Esophagus mucosa (tissue), 1 donor: ENCODE results near the gene KCNJ1. TPM values are rescaled to one million over a fixed set of nuclear protein-coding genes. Genes with fewer than 3 reads are reported as not detected.

Experiments
- ATAC-seq: fragments of 200-7000 bp; cut with Tn5 transposase; one replicate; pipeline ENCODE4 v1.9.1; 2020
- total RNA-seq: library from RNA; stranded (reverse); gene quantifications from one replicate; pipeline ENCODE4 v1.2.4, GENCODE V29; 2023
- donor health status: DM: yes; HTN: yes; CAD: no.

KCNJ1 gene
- total RNA-seq, 1 donor from 2014 or later: not detected

DNA sequence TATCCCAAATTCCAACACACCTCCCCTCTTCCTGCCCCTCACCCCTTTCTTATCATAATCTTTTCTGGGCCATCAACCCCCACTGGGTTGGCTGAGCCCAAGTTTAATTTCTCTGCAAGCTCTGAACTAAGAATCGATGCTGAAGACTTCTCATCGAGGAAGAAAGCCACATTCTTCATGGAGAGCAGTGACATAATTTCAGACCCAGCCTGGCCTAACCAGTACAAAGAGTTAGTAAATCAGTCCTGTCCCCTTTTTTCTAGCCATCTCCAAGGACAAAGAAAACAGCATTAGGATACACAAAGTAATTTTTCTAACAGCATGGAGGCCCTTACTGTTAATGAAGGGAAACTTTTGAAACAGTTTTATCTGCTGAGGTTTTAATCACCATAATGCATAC is 45.0 kb downstream of the KCNJ1 start:
- ATAC-seq: no peak

- ATAC-seq: no peak
Measured at GRCh38 chr11:128821556-128821955, 45.5 kb downstream of the KCNJ1 start.

GRCh38 chr11:128819198-128819597 is 47.9 kb downstream of the KCNJ1 start:
- ATAC-seq: no peak

DNA sequence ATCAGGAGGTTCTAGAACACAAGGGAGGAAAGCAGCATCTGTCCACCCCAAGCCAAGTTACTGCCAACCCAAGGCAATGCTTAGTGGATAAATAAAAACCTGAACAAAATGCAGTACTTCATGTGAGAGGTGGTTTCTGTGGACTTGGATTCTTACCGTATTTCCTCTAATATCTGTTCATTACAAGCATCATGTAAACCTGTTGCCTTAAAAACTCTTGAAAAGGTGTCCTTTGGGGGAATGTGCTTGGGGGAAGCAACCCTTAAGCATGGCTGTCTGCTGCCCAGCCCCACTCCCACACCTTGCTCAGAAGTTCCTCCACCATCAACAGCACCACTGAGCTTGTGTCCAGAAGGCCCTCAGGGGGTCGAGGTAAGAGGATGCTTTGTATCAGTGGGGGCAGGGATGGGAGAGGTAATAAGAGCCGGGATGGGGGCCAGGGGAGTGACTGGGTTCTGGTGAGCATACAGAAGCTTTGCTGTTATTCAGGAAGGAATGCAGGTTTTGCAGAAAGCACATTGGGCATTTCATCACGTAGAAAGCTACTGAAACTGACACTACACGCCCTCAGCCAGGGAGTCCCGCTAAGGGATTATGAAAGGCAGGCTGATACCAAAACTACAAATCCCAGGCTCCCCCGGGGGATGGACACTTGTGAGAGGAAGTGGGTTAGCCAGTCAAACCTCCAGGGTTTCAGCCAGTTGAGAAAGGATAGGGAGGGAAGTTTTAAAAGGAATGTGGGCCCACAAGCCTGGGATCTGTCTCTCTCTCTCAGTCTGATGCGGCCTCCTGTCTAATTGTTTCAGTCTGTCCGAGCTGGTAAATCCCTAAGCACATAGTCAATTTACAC is 52.0 kb downstream of the KCNJ1 start:
- no peak for ATAC-seq

GRCh38 chr11:128813729-128814128 is 53.4 kb downstream of the KCNJ1 start:
- no peak for ATAC-seq

GRCh38 chr11:128810784-128811514 is 56.1 kb downstream of the KCNJ1 start:
- no peak for ATAC-seq

DNA sequence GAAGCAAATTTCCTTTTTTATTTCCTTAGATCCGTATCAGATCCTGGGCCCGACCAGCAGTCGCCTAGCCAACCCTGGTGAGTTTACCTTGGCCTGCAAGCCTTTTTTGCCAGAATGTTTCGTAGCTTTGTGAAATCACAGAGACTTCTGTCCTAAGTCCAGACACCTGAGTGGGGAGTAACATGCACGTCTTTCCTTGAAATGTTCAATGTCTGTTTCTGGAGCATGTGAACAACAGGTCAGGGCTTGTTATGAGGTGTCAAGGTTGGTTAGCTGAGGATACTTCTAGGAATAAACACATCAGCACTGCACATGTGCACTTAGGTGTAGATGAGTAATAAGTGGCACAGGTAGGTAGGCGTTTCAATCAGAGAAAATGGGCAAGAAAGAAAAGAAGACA is 58.0 kb downstream of the KCNJ1 start:
- ATAC-seq: peak; percentile 76

DNA sequence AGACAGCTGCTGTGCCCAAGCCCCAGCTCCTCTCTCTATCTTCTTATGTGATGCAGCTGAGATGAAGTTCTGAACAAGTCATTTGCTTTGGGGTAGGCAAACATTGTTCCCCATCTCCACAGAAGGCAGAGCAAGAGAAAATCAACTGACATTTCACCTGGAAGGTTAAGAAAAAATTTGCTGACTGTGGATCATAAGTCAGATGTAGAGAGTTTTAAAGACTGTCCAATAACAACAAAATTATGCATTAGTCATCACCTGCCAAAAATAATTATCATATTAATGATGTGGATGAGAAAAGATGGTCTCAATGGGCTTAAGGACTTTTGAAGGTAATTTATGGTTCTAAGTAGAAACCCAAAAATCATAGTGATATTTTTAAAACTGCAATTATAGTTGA is 59.2 kb downstream of the KCNJ1 start:
- no peak for ATAC-seq

- no peak for ATAC-seq
Measured at GRCh38 chr11:128806506-128807261, 60.4 kb downstream of the KCNJ1 start.

- ATAC-seq: no peak
Measured at GRCh38 chr11:128804481-128804880, 62.6 kb downstream of the KCNJ1 start.

GRCh38 chr11:128803449-128804245 is 63.4 kb downstream of the KCNJ1 start:
- no peak for ATAC-seq

- ATAC-seq: no peak
Measured at GRCh38 chr11:128803011-128803410, 64.1 kb downstream of the KCNJ1 start.

GRCh38 chr11:128802358-128802981 is 64.6 kb downstream of the KCNJ1 start:
- no peak for ATAC-seq

DNA sequence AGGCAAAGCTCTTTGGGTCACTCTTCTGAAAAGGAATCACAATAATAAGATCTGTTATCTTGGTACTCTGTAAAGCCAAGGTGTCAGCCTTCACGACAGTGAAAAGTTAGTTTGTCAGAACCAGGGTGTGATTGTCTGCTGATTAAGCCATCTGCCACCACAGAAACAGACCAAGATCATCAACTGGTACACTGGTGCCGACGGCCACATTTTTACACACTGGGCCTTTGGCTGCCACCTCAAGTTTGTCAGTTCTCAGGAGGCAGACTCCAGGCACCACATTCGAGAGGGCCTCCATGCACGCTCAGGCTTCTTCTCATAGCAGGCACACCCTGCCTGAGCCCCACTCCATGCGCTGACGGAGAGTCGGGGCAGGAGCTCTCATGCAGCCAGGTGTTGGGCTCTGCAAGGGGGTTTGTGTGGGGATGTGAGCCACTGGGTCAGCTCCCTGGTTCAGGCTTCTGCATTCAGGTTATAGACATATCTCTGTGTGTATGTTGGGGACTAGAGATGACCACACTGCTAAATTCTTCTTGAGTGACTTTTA is 66.2 kb downstream of the KCNJ1 start:
- no peak for ATAC-seq

DNA sequence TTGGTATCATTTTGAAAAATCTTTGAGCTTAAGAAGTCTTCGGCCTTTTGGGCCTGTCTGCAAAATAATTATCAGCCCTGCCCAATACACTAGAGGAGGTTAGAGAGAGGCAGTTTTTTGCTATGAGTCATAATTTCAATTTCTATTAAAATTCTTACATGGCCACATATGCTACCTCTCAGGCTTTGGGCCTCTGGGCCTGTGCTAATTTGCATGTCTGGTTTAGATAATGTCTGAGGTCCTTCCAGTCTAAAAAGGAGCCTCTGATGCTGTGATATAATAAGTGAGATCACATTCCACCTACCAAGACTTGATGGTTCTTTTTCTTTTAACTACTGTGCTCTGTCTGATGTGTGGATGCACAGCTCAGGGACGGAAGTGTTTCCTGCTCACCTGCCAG is 70.8 kb downstream of the KCNJ1 start:
- ATAC-seq: no peak

- ATAC-seq: no peak
Measured at GRCh38 chr11:128790196-128790595, 76.9 kb downstream of the KCNJ1 start.

DNA sequence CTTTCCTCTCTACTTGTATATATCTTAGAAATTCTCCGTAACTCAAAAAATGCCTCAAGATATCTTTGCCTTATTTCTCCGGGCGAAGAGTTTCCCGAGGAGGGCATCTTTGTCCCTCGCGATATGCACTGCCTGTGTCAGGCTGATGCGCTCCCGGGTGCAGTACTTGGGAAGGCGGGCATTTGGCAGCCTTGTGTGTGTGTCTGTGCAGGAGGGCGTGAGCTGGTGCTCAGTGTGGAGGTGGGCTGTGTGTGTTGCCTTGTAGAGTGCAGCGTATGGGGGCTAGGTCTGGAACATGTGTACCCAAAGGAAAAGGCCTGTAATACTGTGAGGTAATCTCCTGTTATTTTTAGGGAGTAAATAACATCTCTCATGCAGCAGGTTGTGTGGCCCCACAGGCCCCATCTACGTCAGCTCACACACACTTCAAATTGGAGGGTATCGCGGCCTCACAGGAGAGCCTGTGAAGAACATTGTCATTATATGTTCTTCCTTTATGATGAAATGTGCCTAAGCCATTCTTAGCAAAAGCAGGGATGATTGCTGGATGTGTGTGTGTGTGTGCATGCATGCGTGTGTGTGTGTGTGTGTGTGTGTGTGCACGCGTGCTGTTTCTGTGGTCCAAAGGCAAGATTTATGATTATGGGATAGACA is 77.5 kb downstream of the KCNJ1 start:
- no peak for ATAC-seq
